ENCODE data around the gene DMD.
"Not testable (repeated sequence)": the region's sequence is repeated elsewhere in the genome, so short reads cannot be mapped to it uniquely, and the experiment has no call there.

The DMD gene

DNA sequence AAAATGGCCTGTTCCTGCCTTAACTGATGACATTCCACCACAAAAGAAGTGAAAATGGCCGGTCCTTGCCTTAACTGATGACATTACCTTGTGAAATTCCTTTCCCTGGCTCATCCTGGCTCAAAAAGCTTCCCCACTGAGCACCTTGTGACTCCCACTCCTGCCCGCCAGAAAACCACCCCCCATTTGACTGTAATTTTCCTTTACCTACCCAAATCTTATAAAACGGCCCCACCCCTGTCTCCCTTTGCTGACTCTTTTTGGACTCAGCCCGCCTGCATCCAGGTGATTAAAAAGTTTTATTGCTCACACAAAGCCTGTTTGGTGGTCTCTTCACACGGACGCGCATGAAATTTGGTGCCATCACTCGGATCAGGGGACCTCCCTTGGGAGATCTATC lies 1833.5 kb downstream of the DMD start:
- DNase-seq: not testable (repeated sequence)

DNA sequence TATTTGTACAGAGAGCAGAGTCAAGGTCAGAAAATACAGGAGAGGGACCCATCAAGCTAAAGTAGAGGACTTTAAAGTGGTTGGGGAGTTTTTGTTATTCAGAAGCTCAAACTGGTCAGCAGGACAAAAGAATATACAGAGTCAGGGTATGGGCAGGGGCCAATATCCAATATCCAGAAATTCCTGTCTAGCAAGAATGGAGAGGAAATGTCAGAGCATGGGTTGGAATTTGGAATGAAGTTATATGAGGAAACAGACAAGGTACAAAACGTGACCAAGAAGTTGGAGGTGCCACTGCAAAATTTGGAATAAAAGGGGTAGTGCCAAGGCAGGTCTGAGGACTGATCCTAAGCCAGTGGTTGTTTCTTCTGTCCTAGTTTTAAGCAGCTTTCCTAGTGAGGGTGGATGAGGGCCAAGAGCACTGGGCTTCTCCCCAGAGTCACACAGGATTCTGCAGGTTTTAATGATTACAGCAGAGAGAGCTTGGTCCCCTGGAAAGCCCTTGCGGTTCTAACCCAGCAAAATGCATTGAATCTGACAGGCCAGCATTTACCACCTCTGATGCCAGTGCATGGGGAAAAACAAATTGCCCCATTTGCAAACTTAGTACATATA lies 1834.8 kb downstream of the DMD start:
- DNase-seq: no peak

DNA sequence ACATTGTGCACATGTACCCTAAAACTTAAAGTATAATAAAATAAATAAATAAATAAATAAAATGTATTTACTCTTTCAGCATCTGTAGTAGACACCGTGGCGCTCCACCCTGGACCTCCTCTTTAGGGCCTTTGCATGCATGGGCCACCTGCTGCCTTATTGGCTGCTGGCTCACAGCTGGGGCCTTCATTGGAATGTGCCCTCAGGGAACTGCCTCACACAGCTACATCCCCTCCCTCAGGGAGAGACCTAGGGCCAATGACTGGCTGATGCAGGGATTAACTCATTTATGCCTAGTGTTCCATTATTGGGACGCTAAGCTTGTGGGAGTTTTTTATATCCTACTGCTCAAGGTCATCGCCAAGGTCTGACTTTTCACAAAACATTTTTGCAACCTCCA lies 1836.6 kb downstream of the DMD start:
- DNase-seq: no peak

GRCh38 chrX:31371956-31372355 lies 1839.4 kb downstream of the DMD start:
- DNase-seq: no peak

DNA sequence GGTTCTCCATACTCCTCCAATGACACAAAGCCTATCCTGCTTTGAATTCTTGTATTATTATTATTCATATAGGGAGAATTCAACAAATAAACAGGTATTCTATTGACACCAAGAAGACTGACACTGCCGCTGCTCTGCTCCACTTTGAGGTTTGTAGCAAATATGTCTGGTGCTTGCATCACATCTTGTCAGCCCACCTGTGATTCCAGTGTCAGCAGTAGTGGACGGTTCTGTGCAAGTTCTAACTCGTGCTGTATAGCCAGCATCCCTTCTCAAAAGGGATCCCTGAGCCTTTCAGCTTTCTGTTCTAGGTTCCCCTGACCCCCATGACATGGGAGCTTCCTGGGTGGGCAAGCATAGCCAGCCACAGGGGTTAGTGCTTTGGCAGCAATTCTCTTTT lies 1843.5 kb downstream of the DMD start:
- no peak for DNase-seq

DNA sequence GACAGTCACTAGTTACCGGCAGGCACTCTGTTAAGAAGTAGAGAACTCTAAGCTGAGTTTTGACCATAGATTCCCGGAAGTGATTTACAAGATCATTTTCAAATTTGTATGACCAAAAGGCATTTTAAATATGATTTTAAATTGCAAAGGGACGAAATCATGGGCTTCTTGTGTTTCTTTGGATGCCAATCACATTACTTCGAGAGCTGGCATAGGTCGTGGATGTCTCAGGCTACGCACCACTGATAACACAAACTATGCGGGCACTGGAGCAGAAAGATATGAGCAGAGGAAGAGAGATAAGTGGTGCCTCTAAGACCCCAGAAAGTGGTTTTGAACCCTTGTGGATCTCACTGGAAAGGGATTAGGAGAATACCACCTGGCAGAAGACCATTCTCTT lies 1845.3 kb downstream of the DMD start:
- DNase-seq: no peak

DNA sequence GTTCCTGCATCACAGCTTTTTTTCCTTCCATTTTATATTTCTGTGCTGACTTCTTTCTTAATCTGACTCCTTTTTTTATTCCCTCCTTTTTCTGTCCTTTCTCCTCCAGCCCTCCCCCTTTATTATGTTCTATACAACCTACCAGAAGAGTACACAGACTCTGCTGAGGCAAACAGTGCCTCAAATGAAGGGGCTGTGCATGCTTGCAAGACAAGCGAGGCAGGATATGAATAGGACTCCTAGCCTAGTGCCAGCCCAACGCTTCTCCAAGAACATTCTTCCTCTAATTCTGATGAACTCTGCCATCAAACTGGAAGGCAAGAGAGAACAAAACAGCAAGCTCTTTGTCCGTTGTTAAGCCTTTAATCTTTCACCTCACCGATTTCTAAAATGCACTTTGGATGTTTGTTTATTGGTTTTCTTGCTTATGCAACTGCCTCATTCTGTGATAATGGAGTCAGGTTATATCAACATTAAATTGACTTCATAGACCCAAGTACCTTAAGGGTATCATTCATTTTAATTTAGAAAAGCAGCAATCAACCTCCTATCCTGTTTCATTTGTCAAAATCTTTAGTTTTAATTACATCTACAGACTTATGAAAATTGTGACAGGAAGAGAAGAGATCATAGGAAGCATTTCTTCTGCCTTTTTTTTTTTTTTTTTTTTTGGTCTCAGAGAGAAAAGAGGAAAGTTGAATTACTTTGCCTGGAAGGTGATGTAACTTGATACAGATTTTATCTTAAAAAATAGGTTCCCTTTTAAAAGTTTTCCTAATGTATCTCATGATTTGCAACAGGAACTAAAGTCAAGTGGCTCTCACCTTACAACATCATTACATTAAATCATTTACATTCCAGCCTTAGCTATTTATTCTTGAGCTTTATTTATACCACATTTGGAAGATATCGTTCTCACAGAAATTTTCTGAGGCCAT lies 1854.8 kb downstream of the DMD start:
- no peak for DNase-seq

- DNase-seq: no peak
These were observed 1856.0 kb downstream of the DMD start for GRCh38 chrX:31355206-31355955.

DNA sequence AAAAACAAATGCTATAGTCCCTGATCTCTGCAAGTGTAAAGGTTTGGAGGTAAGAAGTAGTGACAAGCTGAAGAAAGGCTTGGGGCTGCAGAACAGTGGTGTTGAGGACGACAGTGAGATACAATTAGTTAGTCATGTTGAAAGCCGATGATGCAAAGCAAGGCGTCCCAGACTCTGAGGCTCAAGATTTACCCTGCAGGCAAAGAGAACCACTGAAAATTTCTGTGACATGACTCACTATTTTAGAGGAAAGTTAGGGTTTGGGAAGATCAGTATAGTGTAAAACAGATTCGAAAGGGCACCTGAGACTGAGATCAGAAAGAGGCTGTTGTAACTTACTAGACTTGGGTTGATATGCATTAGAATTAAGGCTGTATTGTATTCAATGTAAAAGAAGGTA lies 1858.3 kb downstream of the DMD start:
- no peak for DNase-seq

- DNase-seq: no peak
These were observed 1860.6 kb downstream of the DMD start for GRCh38 chrX:31350808-31351074.

DNA sequence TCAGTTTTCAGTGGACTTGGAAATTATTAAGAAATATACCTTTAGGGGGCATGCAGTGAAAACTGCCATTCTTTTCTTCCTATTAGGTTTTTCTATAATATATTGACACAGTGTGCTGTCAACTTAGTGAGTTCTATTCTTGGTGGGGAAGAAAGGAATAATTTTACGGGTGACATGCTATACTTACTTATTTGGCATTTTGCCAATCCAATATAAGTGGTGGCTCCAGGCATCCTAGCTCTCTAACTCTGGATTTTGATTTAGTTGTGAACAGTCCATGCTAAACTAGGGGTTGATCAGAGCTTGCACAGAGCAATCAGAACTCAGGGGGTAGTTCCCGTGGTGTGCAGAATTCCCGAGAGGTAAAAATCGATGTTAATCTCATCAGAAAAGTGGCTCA lies 1861.8 kb downstream of the DMD start:
- no peak for DNase-seq

DNA sequence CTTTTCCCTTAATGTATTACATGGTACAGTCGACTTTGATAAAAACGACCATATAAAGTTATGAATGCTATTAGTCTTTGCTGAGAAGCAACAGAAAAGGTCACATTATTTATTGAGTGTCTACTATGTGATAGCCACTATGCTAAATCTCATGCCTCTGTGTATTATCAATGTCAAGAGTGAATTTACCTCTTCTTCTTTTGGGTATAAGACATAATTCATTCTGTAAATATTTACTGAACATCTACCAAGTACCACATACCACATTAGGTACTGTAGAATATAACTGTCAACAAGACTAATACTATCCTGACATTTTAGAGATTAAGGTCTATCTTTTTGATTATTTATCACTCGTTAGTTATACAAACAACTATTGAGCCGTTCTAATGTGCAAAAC lies 1870.8 kb downstream of the DMD start:
- no peak for DNase-seq

- no peak for DNase-seq
These were observed 1872.4 kb downstream of the DMD start for GRCh38 chrX:31338991-31339350.

DNA sequence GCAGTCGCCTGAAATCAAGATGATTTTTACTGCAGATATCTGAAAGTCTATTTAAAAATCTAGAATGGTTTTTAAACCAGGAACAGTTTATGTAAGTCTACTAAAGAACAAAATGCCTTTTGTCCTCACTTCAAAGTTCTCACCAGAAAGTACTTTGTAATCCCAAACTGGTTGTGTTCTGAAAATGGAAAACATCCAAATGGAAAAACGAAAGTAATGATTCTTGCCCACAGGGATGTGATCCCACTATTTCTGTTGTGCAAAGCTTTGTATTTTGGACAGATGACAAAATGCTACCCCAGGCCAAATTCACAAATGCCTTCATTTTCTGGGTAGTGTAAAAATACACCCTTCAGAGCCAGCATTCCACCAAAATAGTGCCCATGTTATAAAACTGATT lies 1874.0 kb downstream of the DMD start:
- no peak for DNase-seq

GRCh38 chrX:31336419-31336818 lies 1874.9 kb downstream of the DMD start:
- no peak for DNase-seq

DNA sequence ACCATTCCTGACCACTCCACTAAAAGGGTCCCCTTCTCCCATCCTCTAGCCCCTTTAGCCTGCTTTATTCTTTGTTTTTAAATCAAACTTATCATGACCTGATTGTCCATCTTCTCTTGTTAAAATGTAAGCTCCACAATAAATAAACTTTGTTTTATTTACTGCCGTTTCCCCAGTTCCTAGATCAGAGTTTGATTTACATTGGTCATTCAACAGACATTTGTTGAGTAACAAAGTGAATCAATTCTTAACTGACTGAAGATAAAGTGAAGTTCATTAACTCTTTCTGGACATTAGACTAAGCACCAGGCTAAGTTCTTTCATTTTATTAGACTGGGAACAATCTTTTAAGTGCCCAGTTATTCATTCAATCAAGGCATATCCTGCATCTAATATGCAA lies 1876.4 kb downstream of the DMD start:
- no peak for DNase-seq

- DNase-seq: no peak
These were observed 1878.1 kb downstream of the DMD start for GRCh38 chrX:31333165-31333831.

DNA sequence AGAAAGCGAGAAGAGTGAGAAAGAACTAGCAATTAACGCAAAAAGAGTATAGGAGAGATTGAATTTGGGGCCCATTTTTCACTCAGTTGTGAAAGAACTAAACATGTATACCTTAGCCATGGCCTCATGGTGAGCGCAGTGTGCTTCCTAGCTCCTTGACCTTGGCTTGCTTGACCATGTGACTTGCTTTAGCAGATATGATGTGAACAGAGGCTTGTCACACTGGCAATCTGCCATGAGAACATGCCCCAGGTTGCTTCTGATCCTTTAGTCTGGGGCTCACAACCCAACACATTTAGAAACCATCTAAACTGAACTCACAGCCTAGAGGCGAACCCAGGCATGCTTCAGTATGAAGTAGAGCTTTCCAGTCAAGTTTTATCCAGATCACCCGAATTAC lies 1879.4 kb downstream of the DMD start:
- DNase-seq: no peak

DNA sequence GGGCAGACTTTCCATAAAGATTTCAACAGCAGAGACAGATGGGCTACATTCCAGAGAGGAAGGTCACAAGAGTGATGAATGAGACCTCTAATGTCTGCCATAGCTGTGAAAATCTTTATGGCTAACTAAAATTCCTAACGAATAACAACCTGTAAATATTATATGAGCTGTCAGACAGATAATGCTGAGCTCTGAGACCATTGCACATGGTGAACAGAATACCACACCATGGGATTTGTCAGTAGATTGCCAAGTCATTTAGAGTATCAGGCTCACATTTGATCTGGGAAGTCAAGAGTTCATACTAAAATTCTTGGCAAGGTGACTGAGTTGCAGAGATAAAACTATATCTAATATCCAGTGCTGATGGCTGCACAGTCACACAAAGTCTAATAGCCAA lies 1880.3 kb downstream of the DMD start:
- DNase-seq: no peak

DNA sequence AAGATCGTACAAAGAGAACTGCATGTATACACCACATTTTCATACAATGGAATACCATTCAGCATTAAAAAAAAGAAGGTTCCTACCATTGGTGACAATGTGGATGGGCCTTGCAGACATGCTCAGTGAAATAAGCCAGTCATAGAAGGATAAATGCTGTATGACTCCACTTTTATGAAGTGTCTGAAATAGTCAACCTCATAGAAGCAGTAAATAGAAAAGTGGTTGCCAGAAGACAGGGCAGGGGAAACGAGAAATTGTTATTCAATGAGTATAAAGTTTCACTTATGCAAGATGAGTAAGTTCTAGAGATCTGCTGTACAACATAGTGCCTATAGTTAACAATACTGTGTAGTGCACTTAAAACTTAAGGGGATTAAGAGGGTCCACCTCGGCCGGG lies 1882.1 kb downstream of the DMD start:
- no peak for DNase-seq

DNA sequence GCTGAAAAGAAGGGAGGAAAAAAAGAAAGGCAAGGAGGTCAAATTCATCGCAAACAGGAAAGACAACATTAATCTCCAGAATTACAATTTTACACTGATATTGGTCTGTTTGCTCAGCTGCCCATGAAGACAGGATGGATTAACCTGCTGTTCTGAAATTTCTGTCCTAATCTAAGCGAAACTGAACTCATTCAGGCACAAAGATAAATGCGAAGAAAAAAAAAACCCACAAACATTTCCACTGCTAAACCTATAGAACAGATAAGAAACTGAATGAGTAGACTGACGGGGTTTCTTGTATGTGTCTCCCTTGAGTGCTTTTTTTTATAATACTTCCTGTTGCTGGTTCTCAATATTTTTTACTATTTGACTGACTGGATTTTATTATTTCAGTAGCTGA lies 1887.7 kb downstream of the DMD start:
- DNase-seq: no peak

GRCh38 chrX:31320740-31321139 lies 1890.6 kb downstream of the DMD start:
- no peak for DNase-seq

DNA sequence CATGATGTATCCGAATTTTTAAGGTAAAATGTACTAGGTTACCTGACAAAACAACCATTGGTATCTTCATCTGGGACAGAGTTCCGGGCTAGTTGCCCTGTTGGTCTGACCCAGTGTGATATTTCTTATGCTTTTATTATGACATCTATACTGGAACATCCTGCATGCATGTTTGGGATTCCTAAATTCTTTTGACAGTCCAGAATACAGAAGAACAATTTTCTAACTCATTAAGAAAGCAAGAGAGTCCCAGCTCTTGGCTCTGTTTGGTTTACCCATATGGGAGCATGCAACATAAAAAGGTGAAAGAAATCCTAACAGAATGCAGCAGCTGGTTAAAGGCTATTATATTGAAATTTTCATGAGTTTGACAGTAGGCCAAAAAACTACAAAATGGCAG lies 1891.8 kb downstream of the DMD start:
- DNase-seq: no peak

GRCh38 chrX:31318866-31319265 lies 1892.5 kb downstream of the DMD start:
- DNase-seq: no peak

Data from SW 1271 (cell line).